IMR-90 (cell line): Measurements from ENCODE around the gene CDK6.

Experiments
- BHLHE40 ChIP-seq: fragments of 150-350 bp; IDR thresholded peaks from 2 replicates; pipeline ENCODE4 v1.6.1; 2016; ENCODE audit warnings: mild to moderate bottlenecking, low read depth, low read length
- CEBPB ChIP-seq: IDR thresholded peaks from 2 replicates; pipeline ENCODE4 v1.6.1; 2012; ENCODE audit warnings: low read depth, low read length, improper control_type of control experiment
- MAZ ChIP-seq: IDR thresholded peaks from 2 replicates; pipeline ENCODE4 v1.6.1; 2012; ENCODE audit warnings: low read depth, mild to moderate bottlenecking, low read length, improper control_type of control experiment, moderate library complexity, borderline replicate concordance
- MXI1 ChIP-seq: IDR thresholded peaks from 2 replicates; pipeline ENCODE4 v1.6.1; 2012; ENCODE audit warnings: low read depth, mild to moderate bottlenecking, low read length, moderate library complexity, borderline replicate concordance
- NFE2L2 ChIP-seq: fragments of 150-350 bp; IDR thresholded peaks from 2 replicates; pipeline ENCODE4 v1.6.1; 2016; ENCODE audit warnings: low read depth, mild to moderate bottlenecking, low read length
- POLR2A ChIP-seq: IDR thresholded peaks from 2 replicates; pipeline ENCODE4 v1.6.1; 2012; ENCODE audit warnings: mild to moderate bottlenecking, low read depth, low read length
- RAD21 ChIP-seq: IDR thresholded peaks from 2 replicates; pipeline ENCODE4 v1.6.1; 2012; ENCODE audit warnings: low read length, improper control_type of control experiment
- RFX5 ChIP-seq: IDR thresholded peaks from 2 replicates; pipeline ENCODE4 v1.8.0; 2012; ENCODE audit warnings: low read depth, mild to moderate bottlenecking, low read length, moderate library complexity
- SMC3 ChIP-seq: fragments of 150-350 bp; IDR thresholded peaks from 2 replicates; pipeline ENCODE4 v1.6.1; 2016; ENCODE audit warnings: low read depth, mild to moderate bottlenecking, antibody characterized with exemption, low read length, moderate library complexity
- USF2 ChIP-seq: fragments of 150-350 bp; IDR thresholded peaks from 2 replicates; pipeline ENCODE4 v1.6.1; 2017; ENCODE audit warnings: mild to moderate bottlenecking, antibody characterized with exemption, low read length, low read depth
- TF ChIP-seq, protein P1 (sequence below): conservative IDR thresholded peaks from 2 replicates; pipeline ENCODE4 v1.5.1; 2012; ENCODE audit warnings: mild to moderate bottlenecking, low read depth, low read length, improper control_type of control experiment
- TF ChIP-seq, protein P2 (sequence below): fragments of 150-350 bp; IDR thresholded peaks from 2 replicates; pipeline ENCODE4 v1.6.1; 2016; ENCODE audit warnings: low read depth, mild to moderate bottlenecking, low read length, moderate library complexity, borderline replicate concordance

DNA sequence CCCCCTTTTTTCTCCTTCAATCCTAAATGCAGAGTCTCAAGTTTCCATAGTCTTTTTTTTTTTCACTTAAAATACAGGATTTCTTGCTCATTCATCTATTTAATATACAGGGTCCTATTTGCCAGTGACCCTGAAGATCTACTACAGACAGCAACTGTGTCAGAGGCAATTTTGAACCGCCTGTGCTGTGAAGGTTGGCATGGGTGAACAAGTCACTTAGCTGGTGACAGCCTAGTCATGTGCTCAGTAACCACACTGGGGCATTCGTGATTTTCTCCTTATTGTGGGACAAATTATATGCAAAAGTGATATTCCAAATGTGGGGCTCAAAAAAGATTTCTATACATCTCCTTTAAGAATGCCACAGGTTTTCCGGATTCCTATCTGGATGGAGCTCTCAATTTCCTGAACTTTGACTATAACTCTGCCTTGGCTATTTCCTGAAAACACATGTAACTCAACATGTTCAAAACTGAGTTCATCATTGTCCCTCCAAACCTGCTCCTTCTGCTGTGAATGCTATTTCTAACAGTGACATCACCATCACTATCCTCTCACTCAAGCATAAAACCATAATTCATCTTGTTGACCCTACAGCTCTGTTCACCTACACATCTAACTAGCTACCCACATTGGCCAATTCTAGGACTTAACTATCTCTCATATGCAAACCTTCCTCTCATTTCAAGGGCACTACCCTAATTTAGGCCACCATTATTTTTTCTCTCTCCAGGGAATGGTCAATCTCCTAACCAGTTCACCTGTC lies 36.7 kb downstream of the CDK6 start:
- TF ChIP-seq POLR2A = no peak
- TF ChIP-seq, protein P1, sequence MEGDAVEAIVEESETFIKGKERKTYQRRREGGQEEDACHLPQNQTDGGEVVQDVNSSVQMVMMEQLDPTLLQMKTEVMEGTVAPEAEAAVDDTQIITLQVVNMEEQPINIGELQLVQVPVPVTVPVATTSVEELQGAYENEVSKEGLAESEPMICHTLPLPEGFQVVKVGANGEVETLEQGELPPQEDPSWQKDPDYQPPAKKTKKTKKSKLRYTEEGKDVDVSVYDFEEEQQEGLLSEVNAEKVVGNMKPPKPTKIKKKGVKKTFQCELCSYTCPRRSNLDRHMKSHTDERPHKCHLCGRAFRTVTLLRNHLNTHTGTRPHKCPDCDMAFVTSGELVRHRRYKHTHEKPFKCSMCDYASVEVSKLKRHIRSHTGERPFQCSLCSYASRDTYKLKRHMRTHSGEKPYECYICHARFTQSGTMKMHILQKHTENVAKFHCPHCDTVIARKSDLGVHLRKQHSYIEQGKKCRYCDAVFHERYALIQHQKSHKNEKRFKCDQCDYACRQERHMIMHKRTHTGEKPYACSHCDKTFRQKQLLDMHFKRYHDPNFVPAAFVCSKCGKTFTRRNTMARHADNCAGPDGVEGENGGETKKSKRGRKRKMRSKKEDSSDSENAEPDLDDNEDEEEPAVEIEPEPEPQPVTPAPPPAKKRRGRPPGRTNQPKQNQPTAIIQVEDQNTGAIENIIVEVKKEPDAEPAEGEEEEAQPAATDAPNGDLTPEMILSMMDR = no peak
- TF ChIP-seq CEBPB = no peak
- no peak for TF ChIP-seq USF2
- TF ChIP-seq SMC3 = no peak
- TF ChIP-seq BHLHE40 = no peak
- TF ChIP-seq, protein P2, sequence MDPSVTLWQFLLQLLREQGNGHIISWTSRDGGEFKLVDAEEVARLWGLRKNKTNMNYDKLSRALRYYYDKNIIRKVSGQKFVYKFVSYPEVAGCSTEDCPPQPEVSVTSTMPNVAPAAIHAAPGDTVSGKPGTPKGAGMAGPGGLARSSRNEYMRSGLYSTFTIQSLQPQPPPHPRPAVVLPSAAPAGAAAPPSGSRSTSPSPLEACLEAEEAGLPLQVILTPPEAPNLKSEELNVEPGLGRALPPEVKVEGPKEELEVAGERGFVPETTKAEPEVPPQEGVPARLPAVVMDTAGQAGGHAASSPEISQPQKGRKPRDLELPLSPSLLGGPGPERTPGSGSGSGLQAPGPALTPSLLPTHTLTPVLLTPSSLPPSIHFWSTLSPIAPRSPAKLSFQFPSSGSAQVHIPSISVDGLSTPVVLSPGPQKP = no peak
- no peak for TF ChIP-seq RFX5
- no peak for TF ChIP-seq MXI1
- no peak for TF ChIP-seq NFE2L2
- no peak for TF ChIP-seq MAZ
- no peak for TF ChIP-seq RAD21
